ENCODE data around the gene STEAP1B. TPM values are rescaled to one million over a fixed set of nuclear protein-coding genes. Genes with fewer than 3 reads are reported as not detected.
"Not testable (repeated sequence)": the region's sequence is repeated elsewhere in the genome, so short reads cannot be mapped to it uniquely, and the experiment has no call there.

STEAP1B gene
- total and polyA plus RNA-seq, 2 donors (not counting 3 experiments of a cell fraction or from before 2014, with no cell fraction given): 32.2 to 46.1 TPM

- CTCF ChIA-PET: no interaction called here
- Histone ChIP-seq H3K27ac (ENCODE audit: insufficient read depth, low read depth, low read length) (no peak overlapping the region), H3K4me1 (ENCODE audit: control insufficient read depth, extremely low read depth, insufficient read depth, low read length) (no peaks in the 10 kb centered on the region), H4K20me1 (replicated peaks; ENCODE audit: control insufficient read depth, extremely low read depth, insufficient read depth, low read length) (no peaks in the 10 kb centered on the region), H3K9me3 (replicated peaks; ENCODE audit: control insufficient read depth, insufficient read depth, low read length) (no peaks in the 10 kb centered on the region), H3K36me3 (ENCODE audit: control insufficient read depth in 2 of 2, extremely low read depth in 1 of 2, insufficient read depth in 2 of 2, low read length in 2 of 2) (no peaks in the 10 kb centered on the region), H3K4me2 (ENCODE audit: insufficient read depth, low read length) (no peak overlapping the region), H2AFZ (ENCODE audit: low read depth, low read length) (no peak overlapping the region), H3K79me2 (ENCODE audit: control insufficient read depth, insufficient read depth, low read length) (no peaks in the 10 kb centered on the region), H3K4me3 (replicated peaks in 1 of 3; ENCODE audit: insufficient read depth in 1 of 3, low read depth in 1 of 3, low read length in 3 of 3) (no peak overlapping the region), H3K27me3 (ENCODE audit: control insufficient read depth in 2 of 2, insufficient read depth in 2 of 2, low read length in 2 of 2) (peaks cover 12 to 17% of the 10 kb centered on the region in 2 experiments), H3K9ac (replicated peaks; ENCODE audit: extremely low read depth, insufficient read depth, low read length) (no peak overlapping the region), H3K9me1 (replicated peaks; ENCODE audit: control insufficient read depth, extremely low read depth, insufficient read depth, low read length) (no peaks in the 10 kb centered on the region)
- dilution Hi-C loops (cut with MboI; ENCODE audit: extremely low pct_ligation_motif_present, low sequenced_read_pairs) (no loop called here), intact Hi-C loops (cut with micrococcal nuclease) (no loop called here)
- BruUV-seq (replicated peaks): no TSS peak
- POLR2A ChIA-PET: no interaction called here
- TF ChIP-seq, protein P1, sequence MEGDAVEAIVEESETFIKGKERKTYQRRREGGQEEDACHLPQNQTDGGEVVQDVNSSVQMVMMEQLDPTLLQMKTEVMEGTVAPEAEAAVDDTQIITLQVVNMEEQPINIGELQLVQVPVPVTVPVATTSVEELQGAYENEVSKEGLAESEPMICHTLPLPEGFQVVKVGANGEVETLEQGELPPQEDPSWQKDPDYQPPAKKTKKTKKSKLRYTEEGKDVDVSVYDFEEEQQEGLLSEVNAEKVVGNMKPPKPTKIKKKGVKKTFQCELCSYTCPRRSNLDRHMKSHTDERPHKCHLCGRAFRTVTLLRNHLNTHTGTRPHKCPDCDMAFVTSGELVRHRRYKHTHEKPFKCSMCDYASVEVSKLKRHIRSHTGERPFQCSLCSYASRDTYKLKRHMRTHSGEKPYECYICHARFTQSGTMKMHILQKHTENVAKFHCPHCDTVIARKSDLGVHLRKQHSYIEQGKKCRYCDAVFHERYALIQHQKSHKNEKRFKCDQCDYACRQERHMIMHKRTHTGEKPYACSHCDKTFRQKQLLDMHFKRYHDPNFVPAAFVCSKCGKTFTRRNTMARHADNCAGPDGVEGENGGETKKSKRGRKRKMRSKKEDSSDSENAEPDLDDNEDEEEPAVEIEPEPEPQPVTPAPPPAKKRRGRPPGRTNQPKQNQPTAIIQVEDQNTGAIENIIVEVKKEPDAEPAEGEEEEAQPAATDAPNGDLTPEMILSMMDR (IDR thresholded peaks at IDR 0.05; ENCODE audit: extremely low read depth in 1 of 2, insufficient read depth in 1 of 2, low read depth in 1 of 2, low read length in 2 of 2): no peak
- TF ChIP-seq MAX (IDR thresholded peaks at IDR 0.05; ENCODE audit: insufficient read depth, insufficient read length): no peak
- no peak for TF ChIP-seq POLR2A (IDR thresholded peaks at IDR 0.05; ENCODE audit: low read depth, low read length)
- no peak for TF ChIP-seq GATA2 (IDR thresholded peaks at IDR 0.05; ENCODE audit: insufficient read depth, insufficient read length, low read depth, low read length)
- no peak for TF ChIP-seq POLR2AphosphoS5 (IDR thresholded peaks at IDR 0.05; ENCODE audit: insufficient read depth, low read depth, low read length)
- no peak for TF ChIP-seq EZH2 (IDR thresholded peaks at IDR 0.05; ENCODE audit: borderline replicate concordance, low read depth, low read length, severe bottlenecking)
- TF ChIP-seq MYC (IDR thresholded peaks at IDR 0.05; ENCODE audit: low read depth, low read length): no peak
- no peak for TF ChIP-seq JUN (IDR thresholded peaks at IDR 0.05; ENCODE audit: borderline replicate concordance, insufficient read depth, insufficient read length, low read depth)
- no peak for TF ChIP-seq FOS (IDR thresholded peaks at IDR 0.05; ENCODE audit: borderline replicate concordance, insufficient read depth, low read length)
- DNase-seq (ENCODE audit: low read depth, low spot score) (no peak), FAIRE-seq (no peak)
These were observed 41.8 kb upstream of the STEAP1B start for GRCh38 chr7:22541789-22542188.

GRCh38 chr7:22528537-22528936 is 28.5 kb upstream of the STEAP1B start:
- H3K4me2 ChIP-seq (ENCODE audit: insufficient read depth, low read length); H3K4me1 ChIP-seq (ENCODE audit: control insufficient read depth, extremely low read depth, insufficient read depth, low read length); CTCF ChIA-PET; H3K9ac ChIP-seq (replicated peaks; ENCODE audit: extremely low read depth, insufficient read depth, low read length); POLR2A ChIA-PET; H3K79me2 ChIP-seq (ENCODE audit: control insufficient read depth, insufficient read depth, low read length); H3K36me3 ChIP-seq (ENCODE audit: control insufficient read depth in 2 of 2, extremely low read depth in 1 of 2, insufficient read depth in 2 of 2, low read length in 2 of 2); H3K9me1 ChIP-seq (replicated peaks; ENCODE audit: control insufficient read depth, extremely low read depth, insufficient read depth, low read length); H3K9me3 ChIP-seq (replicated peaks; ENCODE audit: control insufficient read depth, insufficient read depth, low read length); H2AFZ ChIP-seq (ENCODE audit: low read depth, low read length); dilution Hi-C loops (cut with MboI; ENCODE audit: extremely low pct_ligation_motif_present, low sequenced_read_pairs); H4K20me1 ChIP-seq (replicated peaks; ENCODE audit: control insufficient read depth, extremely low read depth, insufficient read depth, low read length); H3K4me3 ChIP-seq (replicated peaks in 1 of 3; ENCODE audit: insufficient read depth in 1 of 3, low read depth in 1 of 3, low read length in 3 of 3); H3K27me3 ChIP-seq (ENCODE audit: control insufficient read depth in 2 of 2, insufficient read depth in 2 of 2, low read length in 2 of 2); FAIRE-seq; BruUV-seq (replicated peaks); DNase-seq (ENCODE audit: low read depth, low spot score); H3K27ac ChIP-seq (ENCODE audit: insufficient read depth, low read depth, low read length): not testable (repeated sequence)
- intact Hi-C loops (cut with micrococcal nuclease): loop anchor here (10.0 kb wide), 1 partner anchor 736 kb away; no protein-coding TSS in a partner anchor

- H3K36me3 ChIP-seq (ENCODE audit: control insufficient read depth in 2 of 2, extremely low read depth in 1 of 2, insufficient read depth in 2 of 2, low read length in 2 of 2); H2AFZ ChIP-seq (ENCODE audit: low read depth, low read length); H3K4me3 ChIP-seq (replicated peaks in 1 of 3; ENCODE audit: insufficient read depth in 1 of 3, low read depth in 1 of 3, low read length in 3 of 3); H3K4me1 ChIP-seq (ENCODE audit: control insufficient read depth, extremely low read depth, insufficient read depth, low read length); dilution Hi-C loops (cut with MboI; ENCODE audit: extremely low pct_ligation_motif_present, low sequenced_read_pairs); H3K27ac ChIP-seq (ENCODE audit: insufficient read depth, low read depth, low read length); H3K9me3 ChIP-seq (replicated peaks; ENCODE audit: control insufficient read depth, insufficient read depth, low read length); POLR2A ChIA-PET; FAIRE-seq; BruUV-seq (replicated peaks); H3K9me1 ChIP-seq (replicated peaks; ENCODE audit: control insufficient read depth, extremely low read depth, insufficient read depth, low read length); H3K79me2 ChIP-seq (ENCODE audit: control insufficient read depth, insufficient read depth, low read length); H4K20me1 ChIP-seq (replicated peaks; ENCODE audit: control insufficient read depth, extremely low read depth, insufficient read depth, low read length); H3K27me3 ChIP-seq (ENCODE audit: control insufficient read depth in 2 of 2, insufficient read depth in 2 of 2, low read length in 2 of 2); H3K9ac ChIP-seq (replicated peaks; ENCODE audit: extremely low read depth, insufficient read depth, low read length); DNase-seq (ENCODE audit: low read depth, low spot score); H3K4me2 ChIP-seq (ENCODE audit: insufficient read depth, low read length): not testable (repeated sequence)
- intact Hi-C loops (cut with micrococcal nuclease): loop anchor here (2.0 to 10.0 kb wide), 3 partner anchors 258 to 740 kb away; no protein-coding TSS in a partner anchor
- CTCF ChIA-PET: interaction anchor here (0.8 kb wide), 1 partner anchor 258 kb away, joined by 4 read pairs; no protein-coding TSS in a partner anchor
These were observed 24.5 kb upstream of the STEAP1B start for GRCh38 chr7:22524353-22524947.
